ENCODE measurements around the gene GRM7. TPM values are rescaled to one million over a fixed set of nuclear protein-coding genes. Genes with fewer than 3 reads are reported as not detected.

The GRM7 gene
- total and polyA plus RNA-seq, 10 donors: 0.02 to 0.20 (median 0.14) TPM; not detected in 7

DNA sequence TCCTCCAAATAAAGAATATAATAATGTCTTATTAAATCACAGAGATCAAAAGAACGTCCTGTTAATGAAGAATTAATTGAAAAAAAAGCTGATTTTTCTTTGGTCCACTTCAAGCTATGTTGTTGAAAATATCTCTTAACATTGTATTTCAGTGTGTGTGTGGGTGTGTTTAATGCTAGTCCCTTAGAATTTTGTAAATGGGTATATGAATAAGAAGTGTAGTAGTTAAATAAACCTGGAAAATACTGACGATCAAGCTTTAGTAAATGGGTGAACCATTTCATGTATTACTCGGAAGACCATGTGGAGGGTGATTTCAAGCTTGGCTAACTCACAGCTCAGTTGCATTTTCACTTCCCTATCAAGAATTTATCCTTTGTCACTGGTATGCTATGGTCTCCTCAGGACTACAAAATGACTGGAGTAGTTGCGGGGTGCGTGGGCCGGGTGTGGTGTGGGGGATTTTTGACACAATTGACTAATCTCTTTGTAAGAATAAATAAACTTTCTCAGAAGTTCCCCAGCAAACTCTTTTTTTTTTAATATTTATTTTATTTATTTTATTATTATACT is 586.4 kb downstream of the GRM7 start:
- 66 to 74% (median 68%) methylated on average over 6 of the region's 6 CpGs for WGBS, 5 donors
- TF ChIP-seq, protein P1, sequence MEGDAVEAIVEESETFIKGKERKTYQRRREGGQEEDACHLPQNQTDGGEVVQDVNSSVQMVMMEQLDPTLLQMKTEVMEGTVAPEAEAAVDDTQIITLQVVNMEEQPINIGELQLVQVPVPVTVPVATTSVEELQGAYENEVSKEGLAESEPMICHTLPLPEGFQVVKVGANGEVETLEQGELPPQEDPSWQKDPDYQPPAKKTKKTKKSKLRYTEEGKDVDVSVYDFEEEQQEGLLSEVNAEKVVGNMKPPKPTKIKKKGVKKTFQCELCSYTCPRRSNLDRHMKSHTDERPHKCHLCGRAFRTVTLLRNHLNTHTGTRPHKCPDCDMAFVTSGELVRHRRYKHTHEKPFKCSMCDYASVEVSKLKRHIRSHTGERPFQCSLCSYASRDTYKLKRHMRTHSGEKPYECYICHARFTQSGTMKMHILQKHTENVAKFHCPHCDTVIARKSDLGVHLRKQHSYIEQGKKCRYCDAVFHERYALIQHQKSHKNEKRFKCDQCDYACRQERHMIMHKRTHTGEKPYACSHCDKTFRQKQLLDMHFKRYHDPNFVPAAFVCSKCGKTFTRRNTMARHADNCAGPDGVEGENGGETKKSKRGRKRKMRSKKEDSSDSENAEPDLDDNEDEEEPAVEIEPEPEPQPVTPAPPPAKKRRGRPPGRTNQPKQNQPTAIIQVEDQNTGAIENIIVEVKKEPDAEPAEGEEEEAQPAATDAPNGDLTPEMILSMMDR (IDR thresholded peaks at IDR 0.05 in 8 of 11, conservative IDR thresholded peaks at IDR 0.05 in 3 of 11): no peak
- TF ChIP-seq POLR2A (IDR thresholded peaks at IDR 0.05) (no peak), POLR2AphosphoS5 (IDR thresholded peaks at IDR 0.05) (no peak)
- intact Hi-C loops (cut with DNase I; ENCODE audit: low total_unique reads): no loop called here

DNA sequence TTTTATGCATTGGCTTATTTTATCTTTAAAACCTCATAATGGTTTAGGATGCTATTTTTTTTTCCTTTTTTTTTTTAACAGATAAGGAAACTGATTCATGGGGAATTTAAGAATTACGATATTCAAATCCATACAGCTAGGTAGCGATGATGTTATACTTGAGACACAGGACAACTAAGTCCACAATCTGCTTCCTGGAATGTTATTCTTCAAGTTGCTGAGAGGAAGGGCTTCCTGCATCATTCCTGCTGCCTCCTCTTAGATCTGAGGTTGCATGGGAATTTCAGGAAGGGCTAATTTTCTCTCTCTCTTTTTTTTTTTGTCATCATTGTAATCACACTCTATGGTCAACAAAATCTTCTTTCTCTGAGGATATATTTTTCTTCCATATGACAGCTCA is 595.5 kb downstream of the GRM7 start:
- TF ChIP-seq, protein P1 (IDR thresholded peaks at IDR 0.05 in 8 of 11, conservative IDR thresholded peaks at IDR 0.05 in 3 of 11): no peak
- no peak for TF ChIP-seq POLR2AphosphoS5 (IDR thresholded peaks at IDR 0.05)
- 65 to 88% (median 79%) methylated on average over 2 of the region's 2 CpGs for WGBS, 5 donors
- H3K9me3 ChIP-seq: peaks cover 0 to 5% (median 0%) of the 10 kb centered on the region in 8 donors
- H3K36me3 ChIP-seq: no peaks in the 10 kb centered on the region
- H3K4me3 ChIP-seq: no peak overlapping the region
- H3K4me1 ChIP-seq: no peaks in the 10 kb centered on the region
- intact Hi-C loops (cut with DNase I; ENCODE audit: low total_unique reads): no loop called here
- DNase-seq: no peak
- no peak overlapping the region for H3K27ac ChIP-seq
- no peaks in the 10 kb centered on the region for H3K27me3 ChIP-seq (replicated peaks in 1 of 7)

More for the DNA sequence above, 586.4 kb downstream of the GRM7 start:
- no peaks in the 10 kb centered on the region for H3K27me3 ChIP-seq (replicated peaks in 1 of 7)
- no peaks in the 10 kb centered on the region for H3K36me3 ChIP-seq
- no peaks in the 10 kb centered on the region for H3K9me3 ChIP-seq
- no peak overlapping the region for H3K4me3 ChIP-seq
- H3K27ac ChIP-seq: no peak overlapping the region
- DNase-seq: no peak
- peaks cover 0 to 6% (median 0%) of the 10 kb centered on the region in 6 donors for H3K4me1 ChIP-seq

DNA sequence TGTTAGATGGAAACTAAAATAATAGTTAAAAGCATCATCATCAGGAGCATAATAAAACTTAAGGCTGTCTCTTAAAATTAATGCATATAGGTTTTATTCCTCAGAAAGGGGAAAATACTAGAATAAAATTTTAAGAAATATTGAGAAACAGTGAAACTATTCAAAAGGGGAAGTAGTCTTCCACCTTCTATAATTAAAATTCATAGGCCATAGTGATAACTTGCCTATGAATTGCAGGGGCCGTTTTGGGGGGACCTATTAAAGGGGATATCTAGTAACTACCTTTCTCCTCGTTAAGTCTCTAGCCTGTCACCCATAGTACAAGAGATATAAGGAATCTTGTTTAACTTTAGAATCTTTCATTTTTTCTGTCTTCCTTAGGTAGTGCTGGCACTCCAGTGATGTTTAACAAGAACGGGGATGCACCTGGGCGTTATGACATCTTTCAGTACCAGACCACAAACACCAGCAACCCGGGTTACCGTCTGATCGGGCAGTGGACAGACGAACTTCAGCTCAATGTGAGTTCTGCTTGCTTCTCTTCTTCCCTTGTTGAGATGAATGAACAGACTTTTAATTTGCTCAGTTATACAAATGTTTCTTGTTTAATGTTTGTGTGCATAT is 600.4 kb downstream of the GRM7 start:
- Histone ChIP-seq H3K9me3 (peaks cover 0 to 5% (median 0%) of the 10 kb centered on the region in 8 donors), H3K4me1 (no peaks in the 10 kb centered on the region), H3K27me3 (replicated peaks in 1 of 7) (no peaks in the 10 kb centered on the region), H3K27ac (no peak overlapping the region), H3K36me3 (no peaks in the 10 kb centered on the region), H3K4me3 (no peak overlapping the region)
- intact Hi-C loops (cut with DNase I; ENCODE audit: low total_unique reads): no loop called here
- TF ChIP-seq, protein P1 (IDR thresholded peaks at IDR 0.05 in 8 of 11, conservative IDR thresholded peaks at IDR 0.05 in 3 of 11): no peak
- TF ChIP-seq POLR2A (IDR thresholded peaks at IDR 0.05): no peak
- TF ChIP-seq POLR2AphosphoS5 (IDR thresholded peaks at IDR 0.05): no peak
- DNase-seq: no peak
- 33 to 53% (median 45%) methylated on average over 8 of the region's 8 CpGs for WGBS, 5 donors

- H3K4me1 ChIP-seq: no peaks in the 10 kb centered on the region
- DNase-seq: no peak
- intact Hi-C loops (cut with DNase I; ENCODE audit: low total_unique reads): no loop called here
- no peaks in the 10 kb centered on the region for H3K27me3 ChIP-seq (replicated peaks in 1 of 7)
- TF ChIP-seq POLR2AphosphoS5 (IDR thresholded peaks at IDR 0.05): no peak
- TF ChIP-seq, protein P1 (IDR thresholded peaks at IDR 0.05 in 8 of 11, conservative IDR thresholded peaks at IDR 0.05 in 3 of 11): no peak
- TF ChIP-seq POLR2A (IDR thresholded peaks at IDR 0.05): no peak
- H3K4me3 ChIP-seq: no peak overlapping the region
- H3K9me3 ChIP-seq: no peaks in the 10 kb centered on the region
- H3K27ac ChIP-seq: no peak overlapping the region
- no peaks in the 10 kb centered on the region for H3K36me3 ChIP-seq
- 77 to 93% (median 82%) methylated on average over 2 of the region's 2 CpGs for WGBS, 5 donors
Measured at GRCh38 chr3:7469866-7470265, 609.0 kb downstream of the GRM7 start.
